HepG2 (cell line): ENCODE measurements around the gene TELO2.

Experiments used
- ARNT ChIP-seq: fragments of 450-650 bp; IDR thresholded peaks from 2 replicates; pipeline ENCODE4 v1.6.1; 2017
- EHMT2 ChIP-seq: fragments of 200-600 bp; sonication (generic); IDR thresholded peaks from 2 replicates; pipeline ENCODE4 v1.7.0; 2017; ENCODE audit warnings: antibody characterized with exemption, low read depth, low read length, borderline replicate concordance
- EZH2 ChIP-seq: conservative IDR thresholded peaks from 2 replicates; pipeline ENCODE4 v1.6.1; 2012; ENCODE audit warnings: mild to moderate bottlenecking, low read depth, low read length, moderate library complexity

DNA sequence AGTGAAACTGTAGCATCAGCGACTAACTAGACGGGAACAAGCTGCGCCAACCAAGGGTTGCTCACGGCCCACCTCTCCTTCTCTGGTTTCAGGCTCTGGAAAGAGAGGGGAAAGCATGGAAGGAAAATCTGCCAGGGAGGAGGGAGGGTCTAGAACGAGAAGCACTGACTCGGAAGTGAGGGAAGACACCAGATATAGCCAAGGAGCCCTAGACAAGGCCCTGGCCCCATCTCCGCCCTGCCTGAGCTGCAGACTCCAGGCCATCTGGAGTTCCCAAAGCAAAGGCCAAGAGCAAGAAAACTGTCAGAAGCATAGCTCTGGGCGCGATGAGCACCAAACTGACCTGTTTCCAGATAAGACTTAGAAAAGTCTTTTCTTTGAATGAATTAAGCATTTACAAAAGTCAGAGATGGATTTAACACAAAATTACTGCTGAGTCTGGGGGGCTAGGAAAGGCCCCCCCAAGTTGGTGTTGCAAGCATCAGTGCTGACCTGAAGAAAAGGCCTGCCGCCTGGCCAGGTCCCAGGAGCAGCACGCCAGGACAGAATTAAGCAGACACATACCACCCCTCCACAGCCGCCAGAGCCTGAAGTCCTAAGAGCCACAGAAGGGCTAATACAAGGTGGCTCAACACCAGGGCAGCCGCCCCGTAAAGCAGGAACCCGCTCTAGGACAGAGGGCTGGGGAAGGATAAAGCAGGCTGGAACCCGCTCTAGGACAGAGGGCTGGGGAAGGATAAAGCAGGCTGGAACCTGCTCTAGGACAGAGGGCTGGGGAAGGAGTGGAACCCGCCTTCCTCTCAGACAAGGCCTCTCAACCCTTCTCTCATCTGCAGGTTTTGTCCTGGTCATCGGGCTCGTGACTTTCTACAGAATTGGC lies 61.0 kb downstream of the TELO2 start:
- TF ChIP-seq EZH2 (no peak), EHMT2 (no peak), ARNT (no peak)
